Stomach smooth muscle (tissue), 2 donors: ENCODE data around the gene HYLS1.

ENCODE experiments used
- H3K27ac ChIP-seq: one replicate; pipeline ENCODE4 v1.7.0; 2013; ENCODE audit warnings: mild to moderate bottlenecking, low read length, inconsistent platforms
- H3K27me3 ChIP-seq, 2 donors: one replicate each; pipeline ENCODE4 v1.7.0; 2013; ENCODE audit warnings: low read length in 2 of 2; ENCODE audit not compliant: insufficient read depth in 2 of 2, control insufficient read depth in 1 of 2
- H3K36me3 ChIP-seq, 2 donors: one replicate each; pipeline ENCODE4 v1.7.0; 2013; ENCODE audit warnings: low read length in 2 of 2; ENCODE audit not compliant: control insufficient read depth in 2 of 2, insufficient read depth in 2 of 2
- H3K4me1 ChIP-seq: one replicate; pipeline ENCODE4 v1.7.0; 2013; ENCODE audit warnings: low read length; ENCODE audit not compliant: control insufficient read depth, insufficient read depth
- H3K4me3 ChIP-seq, 2 donors: one replicate each; pipeline ENCODE4 v1.7.0; 2013; ENCODE audit warnings: low read length in 2 of 2
- H3K9ac ChIP-seq, 2 donors: one replicate each; pipeline ENCODE4 v1.7.0; 2013; ENCODE audit warnings: low read length in 2 of 2, mild to moderate bottlenecking in 1 of 2
- H3K9me3 ChIP-seq, 2 donors: one replicate each; pipeline ENCODE4 v1.7.0; 2013; ENCODE audit warnings: low read length in 2 of 2; ENCODE audit not compliant: control insufficient read depth in 2 of 2
- donor health status: healthy.
- donor health status: Pancreatic carcinoma.

The HYLS1 gene

DNA sequence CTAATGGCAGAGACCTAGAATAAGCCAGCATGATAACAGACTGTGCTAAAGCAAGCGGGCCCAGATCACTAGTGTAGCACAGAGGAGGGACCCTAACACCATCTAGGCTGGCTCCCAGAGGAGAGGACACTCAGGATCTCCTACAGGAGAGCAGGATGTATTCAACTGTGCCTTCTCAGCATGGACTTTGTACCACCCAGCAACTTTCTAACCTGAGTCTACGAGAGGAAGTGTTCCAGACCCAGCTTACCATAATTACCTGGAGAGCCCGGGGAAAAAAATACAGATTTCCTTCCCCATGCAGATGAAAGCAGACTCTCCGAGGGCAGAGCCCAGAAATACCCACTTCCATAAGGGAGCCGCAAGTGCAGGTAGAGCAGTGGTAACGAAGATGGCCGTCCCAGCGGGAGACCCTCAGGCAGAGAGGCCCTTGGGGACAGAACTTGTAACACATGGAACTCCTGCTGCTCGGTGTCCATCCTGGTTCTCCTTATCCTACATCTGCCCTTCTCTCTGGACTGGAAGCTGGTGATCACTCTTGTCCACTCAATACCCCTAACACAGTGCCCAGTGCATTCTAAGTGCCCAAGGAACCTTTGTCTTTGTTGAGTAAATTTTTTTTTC is 37.0 kb downstream of the HYLS1 start:
- Histone ChIP-seq H3K4me1 (no peaks in the 10 kb centered on the region), H3K27me3 (no peaks in the 10 kb centered on the region), H3K36me3 (no peaks in the 10 kb centered on the region), H3K9me3 (no peaks in the 10 kb centered on the region), H3K4me3 (no peak overlapping the region), H3K9ac (no peak overlapping the region), H3K27ac (no peak overlapping the region)

DNA sequence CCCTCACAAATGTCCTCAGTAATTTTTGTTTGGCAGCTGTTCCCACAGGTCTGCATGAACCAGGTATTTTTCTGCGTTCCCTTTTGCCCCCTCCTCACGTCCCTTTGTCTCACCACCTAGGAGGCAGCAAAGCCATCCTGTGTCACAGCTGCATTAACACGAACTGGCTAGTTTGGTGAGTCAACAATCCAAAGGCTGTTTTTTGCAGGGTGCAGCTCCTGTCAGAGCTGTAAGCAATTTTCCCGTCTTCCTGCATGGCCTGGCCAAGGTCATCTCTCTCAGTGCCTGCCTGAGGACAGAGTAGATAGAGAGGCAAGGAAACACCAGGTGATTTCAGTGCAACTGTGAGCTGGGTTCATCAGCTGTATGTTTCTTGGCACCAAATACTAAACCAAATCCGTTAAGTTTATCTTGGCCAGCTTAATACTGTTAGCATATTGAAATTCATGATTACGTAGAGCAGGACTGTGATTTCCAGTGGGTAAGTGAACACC is 37.8 kb downstream of the HYLS1 start:
- H3K27me3 ChIP-seq = peaks cover 0 to 2% of the 10 kb centered on the region in 2 donors
- H3K36me3 ChIP-seq = no peaks in the 10 kb centered on the region
- no peak overlapping the region for H3K9ac ChIP-seq
- H3K27ac ChIP-seq = no peak overlapping the region
- H3K4me1 ChIP-seq = no peaks in the 10 kb centered on the region
- no peaks in the 10 kb centered on the region for H3K9me3 ChIP-seq
- H3K4me3 ChIP-seq = no peak overlapping the region

DNA sequence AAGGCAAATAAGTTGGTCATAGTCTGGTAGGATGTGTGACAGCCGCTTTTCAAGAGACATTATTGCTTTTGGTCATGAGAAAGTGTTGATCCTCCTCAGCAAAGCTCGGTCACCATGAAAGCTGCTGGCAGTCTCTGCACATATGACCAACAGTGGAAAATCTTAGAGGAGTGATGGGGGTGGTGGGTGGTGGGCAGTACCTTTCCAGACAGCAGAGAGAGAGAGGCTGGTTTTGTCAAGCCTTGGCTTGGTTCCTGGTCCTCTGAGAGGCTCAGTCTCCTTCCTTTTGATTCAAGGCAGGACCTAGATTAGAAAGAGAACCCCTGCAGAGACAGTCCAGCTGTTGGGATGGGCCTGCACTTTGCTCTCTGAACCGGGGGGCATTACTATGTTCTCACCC is 38.3 kb downstream of the HYLS1 start:
- Histone ChIP-seq H3K9me3 (no peaks in the 10 kb centered on the region), H3K36me3 (no peaks in the 10 kb centered on the region), H3K9ac (no peak overlapping the region), H3K27ac (no peak overlapping the region), H3K4me1 (no peaks in the 10 kb centered on the region), H3K4me3 (no peak overlapping the region), H3K27me3 (peaks cover 0 to 2% of the 10 kb centered on the region in 2 donors)

DNA sequence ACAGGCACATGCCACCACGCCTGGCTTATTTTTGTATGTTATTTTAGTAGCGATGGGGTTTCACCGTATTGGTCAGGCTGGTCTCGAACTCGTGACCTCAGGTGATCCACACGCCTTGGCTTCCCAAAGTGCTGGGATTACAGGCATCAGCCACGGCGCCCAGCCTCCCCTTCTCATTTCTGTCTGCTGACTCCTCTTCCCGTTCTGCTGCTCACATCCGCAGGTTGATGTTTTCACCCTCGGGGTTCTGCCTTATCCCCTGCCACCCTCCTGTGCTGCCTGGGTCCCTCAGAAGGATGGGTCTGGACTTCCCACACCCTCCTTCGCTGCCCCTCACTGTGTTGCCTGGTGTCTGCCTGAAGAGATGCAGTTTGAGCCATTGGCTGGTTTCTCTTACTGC is 39.2 kb downstream of the HYLS1 start:
- Histone ChIP-seq H3K36me3 (no peaks in the 10 kb centered on the region), H3K4me3 (no peak overlapping the region), H3K9ac (no peak overlapping the region), H3K9me3 (no peaks in the 10 kb centered on the region), H3K27me3 (peaks cover 0 to 2% of the 10 kb centered on the region in 2 donors), H3K4me1 (no peaks in the 10 kb centered on the region), H3K27ac (no peak overlapping the region)

DNA sequence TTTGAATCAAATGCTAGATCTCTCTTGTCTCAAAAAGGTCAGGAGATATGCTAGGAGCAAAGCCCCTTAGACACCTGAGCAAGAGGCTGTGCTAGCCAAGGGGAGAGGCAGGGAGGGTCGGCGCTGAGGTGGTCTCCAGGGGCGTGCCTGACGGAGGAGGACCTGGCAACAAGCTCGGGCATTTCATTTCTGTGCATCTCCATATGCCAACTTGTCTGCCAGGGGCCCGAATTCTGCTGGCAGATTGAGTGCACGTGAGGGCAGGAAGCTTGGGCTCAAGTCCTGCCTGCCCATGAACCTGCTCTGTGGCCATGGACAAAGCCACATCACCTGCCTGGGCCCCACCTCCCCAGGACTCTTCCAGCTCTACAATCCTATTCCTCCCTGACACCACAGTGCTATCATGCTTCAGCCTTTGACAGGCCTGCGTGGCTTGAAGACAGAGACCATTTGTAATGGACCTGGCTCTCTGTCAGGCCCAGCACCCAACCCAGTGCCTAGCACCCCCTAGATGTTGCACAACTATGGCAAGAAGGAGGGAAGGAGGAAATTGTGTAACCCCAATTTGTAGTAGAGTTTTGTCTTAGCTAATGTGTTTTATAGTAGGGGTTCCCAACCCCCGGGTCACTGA is 42.1 kb downstream of the HYLS1 start:
- no peaks in the 10 kb centered on the region for H3K4me1 ChIP-seq
- H3K27ac ChIP-seq = no peak overlapping the region
- no peaks in the 10 kb centered on the region for H3K36me3 ChIP-seq
- no peaks in the 10 kb centered on the region for H3K9me3 ChIP-seq
- no peak overlapping the region for H3K9ac ChIP-seq
- H3K4me3 ChIP-seq = no peak overlapping the region
- peaks cover 0 to 2% of the 10 kb centered on the region in 2 donors for H3K27me3 ChIP-seq

DNA sequence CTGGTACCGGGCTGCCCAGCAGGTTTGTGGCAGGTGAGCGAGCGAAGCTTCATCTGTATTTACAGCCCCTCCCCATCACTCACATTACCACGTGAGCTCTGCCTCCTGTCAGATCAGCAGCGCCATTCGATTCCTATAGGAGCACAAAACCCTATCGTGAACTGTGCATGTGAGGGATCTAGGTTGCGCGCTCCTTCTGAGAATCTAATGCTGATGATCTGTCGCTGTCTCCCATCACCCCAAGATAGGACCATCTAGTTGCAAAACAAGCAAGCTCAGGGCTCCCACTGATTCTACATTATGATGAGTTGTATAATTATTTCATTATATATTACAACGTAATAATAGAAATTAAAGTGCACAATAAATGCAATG is 42.6 kb downstream of the HYLS1 start:
- Histone ChIP-seq H3K27me3 (peaks cover 0 to 2% of the 10 kb centered on the region in 2 donors), H3K4me1 (no peaks in the 10 kb centered on the region), H3K4me3 (no peak overlapping the region), H3K36me3 (no peaks in the 10 kb centered on the region), H3K9me3 (no peaks in the 10 kb centered on the region), H3K9ac (no peak overlapping the region), H3K27ac (no peak overlapping the region)

DNA sequence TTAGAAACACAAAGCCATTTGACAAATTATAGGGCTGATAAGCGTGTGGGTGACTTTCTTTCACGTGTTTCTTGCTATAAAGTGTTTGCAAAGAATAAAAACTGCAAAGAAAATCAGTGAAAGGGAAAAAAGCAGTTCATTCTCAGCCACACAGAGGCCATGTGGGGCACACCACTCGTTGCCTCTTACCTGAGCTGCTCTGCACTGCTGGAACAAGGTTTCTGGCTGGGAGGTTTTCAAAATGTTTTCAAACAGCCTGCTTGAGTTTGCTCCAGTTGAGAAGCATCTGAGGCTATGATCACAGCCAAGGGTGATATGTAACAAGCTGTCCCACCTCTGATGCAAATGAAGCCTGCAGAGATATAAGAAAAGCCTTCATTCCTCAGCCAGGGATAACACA is 43.6 kb downstream of the HYLS1 start:
- H3K9ac ChIP-seq = no peak overlapping the region
- H3K27me3 ChIP-seq = peaks cover 0 to 2% of the 10 kb centered on the region in 2 donors
- no peaks in the 10 kb centered on the region for H3K36me3 ChIP-seq
- H3K27ac ChIP-seq = no peak overlapping the region
- H3K9me3 ChIP-seq = no peaks in the 10 kb centered on the region
- no peak overlapping the region for H3K4me3 ChIP-seq
- H3K4me1 ChIP-seq = no peaks in the 10 kb centered on the region

DNA sequence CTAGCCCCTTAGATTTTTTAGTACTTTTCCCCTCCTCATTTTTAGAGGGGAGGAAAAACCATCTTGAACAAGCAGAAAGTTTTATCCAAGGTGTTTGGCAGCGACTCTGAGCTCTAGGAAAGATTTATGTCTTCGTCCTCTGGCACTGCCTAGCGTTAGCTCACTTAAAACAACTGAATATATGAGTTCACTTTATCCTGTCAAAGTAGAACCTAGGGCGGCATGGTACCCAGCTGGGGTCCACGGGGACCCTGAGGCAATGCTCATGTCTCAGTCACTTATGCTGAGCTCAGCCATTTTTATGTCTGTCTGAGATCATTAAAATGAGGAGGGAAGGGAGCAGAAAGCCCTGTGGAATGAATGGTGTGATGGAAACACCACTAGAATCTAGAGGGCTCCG is 44.2 kb downstream of the HYLS1 start:
- H3K4me3 ChIP-seq = no peak overlapping the region
- no peak overlapping the region for H3K27ac ChIP-seq
- H3K9ac ChIP-seq = no peak overlapping the region
- H3K36me3 ChIP-seq = no peaks in the 10 kb centered on the region
- H3K27me3 ChIP-seq = peaks cover 0 to 2% of the 10 kb centered on the region in 2 donors
- H3K9me3 ChIP-seq = no peaks in the 10 kb centered on the region
- H3K4me1 ChIP-seq = no peaks in the 10 kb centered on the region

DNA sequence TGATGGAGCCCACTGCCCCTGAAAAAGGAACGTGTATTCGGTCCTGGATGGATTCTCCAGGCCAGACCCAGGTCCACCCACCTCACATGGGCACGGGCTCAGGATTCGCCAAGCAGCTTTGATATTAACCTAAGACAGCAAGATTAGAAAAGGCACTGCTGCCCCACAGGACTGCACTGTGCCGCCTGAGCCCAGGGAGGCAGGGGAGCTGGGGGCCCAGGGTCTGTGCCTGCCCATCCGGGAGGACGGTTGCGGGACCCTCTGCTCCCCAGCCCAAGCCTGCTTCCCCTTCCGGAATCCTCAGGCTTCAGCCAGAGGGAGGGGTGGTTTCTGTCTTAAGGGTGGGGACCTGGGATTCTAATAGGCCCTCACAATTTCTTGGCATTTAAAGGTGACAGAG is 44.8 kb downstream of the HYLS1 start:
- no peaks in the 10 kb centered on the region for H3K9me3 ChIP-seq
- H3K36me3 ChIP-seq = no peaks in the 10 kb centered on the region
- peaks cover 0 to 2% of the 10 kb centered on the region in 2 donors for H3K27me3 ChIP-seq
- H3K27ac ChIP-seq = no peak overlapping the region
- no peaks in the 10 kb centered on the region for H3K4me1 ChIP-seq
- H3K4me3 ChIP-seq = no peak overlapping the region
- H3K9ac ChIP-seq = no peak overlapping the region

DNA sequence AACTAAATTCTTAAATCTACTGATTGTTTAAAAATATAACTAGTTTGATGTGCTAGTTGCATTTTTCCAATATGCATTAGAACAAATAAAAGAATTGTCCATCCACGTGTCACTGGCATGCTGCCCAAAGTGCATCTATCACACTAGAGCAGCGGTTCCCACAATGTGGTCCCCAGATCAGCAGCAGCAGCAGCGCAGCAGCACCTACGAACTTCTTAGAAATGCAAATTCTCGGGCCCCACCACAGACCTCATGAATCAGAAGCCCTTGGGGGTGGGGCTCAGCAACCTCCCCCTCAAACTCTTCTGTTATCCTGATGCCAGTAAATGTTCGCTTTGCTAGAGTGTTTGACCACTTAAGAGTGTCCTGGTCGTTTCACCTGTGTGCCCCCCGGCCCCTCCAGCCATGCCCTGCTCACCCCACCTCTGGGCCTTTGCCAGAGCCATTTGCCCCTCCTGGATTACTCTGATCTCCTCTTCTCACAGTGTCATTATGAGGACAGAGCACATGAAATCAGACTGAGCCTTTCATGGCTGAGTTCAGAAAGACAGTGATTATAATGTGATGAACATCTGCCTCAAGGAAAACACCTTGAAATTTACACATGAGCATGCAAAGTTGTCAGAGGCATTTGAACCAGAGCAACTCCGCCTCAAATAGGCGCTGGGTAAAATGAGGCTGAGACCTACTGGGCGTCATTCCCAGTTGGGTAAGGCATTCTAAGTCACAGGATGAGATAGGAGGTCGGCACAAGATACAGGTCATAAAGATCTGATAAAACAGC is 45.8 kb downstream of the HYLS1 start:
- no peak overlapping the region for H3K9ac ChIP-seq
- H3K36me3 ChIP-seq = no peaks in the 10 kb centered on the region
- H3K4me3 ChIP-seq = no peak overlapping the region
- H3K9me3 ChIP-seq = no peaks in the 10 kb centered on the region
- H3K4me1 ChIP-seq = no peaks in the 10 kb centered on the region
- H3K27me3 ChIP-seq = peaks cover 0 to 2% of the 10 kb centered on the region in 2 donors
- H3K27ac ChIP-seq = no peak overlapping the region

DNA sequence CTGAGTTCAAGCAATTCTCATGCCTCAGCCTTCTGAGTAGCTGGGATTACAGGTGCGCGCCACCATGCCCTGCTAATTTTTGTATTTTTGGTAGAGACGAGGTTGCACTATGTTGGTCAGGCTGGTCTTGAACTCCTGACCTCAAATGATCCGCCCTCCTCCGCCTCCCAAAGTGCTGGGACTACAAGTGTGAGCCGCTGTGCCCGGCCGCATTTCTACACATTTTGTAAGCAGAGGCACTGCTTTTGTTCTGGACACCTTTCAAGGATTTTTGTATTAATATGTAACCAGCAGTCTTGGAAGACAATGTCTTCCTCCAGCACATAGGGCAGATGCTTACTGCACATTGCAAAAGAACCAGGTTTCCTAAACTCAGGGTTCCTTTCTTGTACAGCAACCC is 47.0 kb downstream of the HYLS1 start:
- H3K36me3 ChIP-seq = no peaks in the 10 kb centered on the region
- peaks cover 10% of the 10 kb centered on the region for H3K4me1 ChIP-seq
- no peak overlapping the region for H3K4me3 ChIP-seq
- no peak overlapping the region for H3K27ac ChIP-seq
- peaks cover 0 to 2% of the 10 kb centered on the region in 2 donors for H3K27me3 ChIP-seq
- H3K9me3 ChIP-seq = no peaks in the 10 kb centered on the region
- no peak overlapping the region for H3K9ac ChIP-seq
